Prostate gland (tissue), 1 donor: ENCODE measurements around the gene CRYL1.

Experiments used
- POLR2A ChIP-seq: fragments of 450-650 bp; IDR thresholded peaks from one replicate; pipeline ENCODE4 v1.6.1; 2016; ENCODE audit warnings: antibody characterized with exemption, mild to moderate bottlenecking
- POLR2AphosphoS5 ChIP-seq: sonication (generic); formaldehyde crosslinking; IDR thresholded peaks from one replicate; pipeline ENCODE4 v1.6.1; 2017; ENCODE audit warnings: antibody characterized with exemption

DNA sequence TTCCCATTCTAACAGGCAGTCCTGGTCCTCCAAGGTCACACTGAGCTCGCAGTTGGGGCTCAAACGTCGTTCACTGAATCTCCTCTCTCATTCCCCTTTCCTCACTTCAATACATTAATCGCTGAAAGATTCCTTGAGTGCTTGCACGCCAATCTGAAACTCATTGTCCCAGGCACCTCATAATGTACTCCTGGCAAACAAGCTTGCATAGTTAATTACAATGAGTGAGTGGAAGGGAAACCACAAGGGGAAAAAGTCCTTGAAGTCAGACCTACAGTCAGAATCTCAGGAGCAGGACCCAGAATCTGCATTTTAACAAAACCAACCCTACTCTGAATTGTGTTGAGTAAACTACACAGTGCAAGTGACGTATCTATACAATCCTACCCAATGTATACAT lies 86.9 kb downstream of the CRYL1 start:
- TF ChIP-seq POLR2AphosphoS5: no peak
- TF ChIP-seq POLR2A: no peak
